Effector memory CD4-positive, alpha-beta T cell (primary cell): ENCODE measurements around the gene CEP135.
"Not testable (repeated sequence)": the region's sequence is repeated elsewhere in the genome, so short reads cannot be mapped to it uniquely, and the experiment has no call there.

Source experiments
- DNase-seq, 3 donors: peaks; one replicate each; pipeline ENCODE4 v3.0.0-alpha.2; 2020
- H3K27ac ChIP-seq: 2 replicates; pipeline ENCODE4 v1.7.0; 2013; ENCODE audit warnings: mild to moderate bottlenecking, low read length, moderate library complexity; ENCODE audit not compliant: insufficient read depth, poor library complexity, severe bottlenecking
- H3K27me3 ChIP-seq: replicated peaks from 2 replicates; pipeline ENCODE4 v1.7.0; 2013; ENCODE audit warnings: mild to moderate bottlenecking, low read length; ENCODE audit not compliant: insufficient read depth, control insufficient read depth, poor library complexity, severe bottlenecking
- H3K36me3 ChIP-seq: 2 replicates; pipeline ENCODE4 v1.7.0; 2013; ENCODE audit warnings: mild to moderate bottlenecking, low read length, moderate library complexity; ENCODE audit not compliant: control insufficient read depth, insufficient read depth
- H3K4me1 ChIP-seq: 2 replicates; pipeline ENCODE4 v1.7.0; 2013; ENCODE audit warnings: low read length, mild to moderate bottlenecking; ENCODE audit not compliant: control insufficient read depth, insufficient read depth, poor library complexity, severe bottlenecking
- H3K4me3 ChIP-seq: 2 replicates; pipeline ENCODE4 v1.7.0; 2013; ENCODE audit warnings: low read length, low read depth, mild to moderate bottlenecking; ENCODE audit not compliant: insufficient read depth, poor library complexity, severe bottlenecking
- H3K9me3 ChIP-seq: 2 replicates; pipeline ENCODE4 v1.7.0; 2013; ENCODE audit warnings: mild to moderate bottlenecking, low read length, moderate library complexity; ENCODE audit not compliant: control insufficient read depth

CEP135 gene

DNA sequence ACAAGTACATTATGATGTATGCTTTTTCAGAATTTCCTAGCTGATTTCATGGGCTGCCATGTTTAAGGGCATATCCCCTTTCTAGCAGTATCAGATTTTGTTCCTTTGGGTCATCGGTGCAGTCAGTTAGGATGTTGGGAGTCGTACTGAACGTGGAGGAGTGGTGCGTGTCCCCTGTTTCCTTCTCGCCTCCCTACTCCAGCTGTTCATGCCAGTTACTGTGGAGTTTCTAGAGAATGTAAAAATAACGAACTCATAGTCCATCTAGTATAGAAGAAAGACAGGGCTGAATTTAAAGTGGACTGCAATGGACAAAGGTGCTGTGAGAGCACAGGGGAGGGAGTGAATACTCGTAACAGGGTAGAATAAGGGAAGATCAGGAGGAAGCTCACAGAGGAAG is 111.3 kb downstream of the CEP135 start:
- Histone ChIP-seq H3K27ac (no peak overlapping the region), H3K4me3 (no peak overlapping the region), H3K9me3 (no peaks in the 10 kb centered on the region), H3K36me3 (no peaks in the 10 kb centered on the region), H3K4me1 (no peaks in the 10 kb centered on the region), H3K27me3 (no peaks in the 10 kb centered on the region)
- no peak for DNase-seq

DNA sequence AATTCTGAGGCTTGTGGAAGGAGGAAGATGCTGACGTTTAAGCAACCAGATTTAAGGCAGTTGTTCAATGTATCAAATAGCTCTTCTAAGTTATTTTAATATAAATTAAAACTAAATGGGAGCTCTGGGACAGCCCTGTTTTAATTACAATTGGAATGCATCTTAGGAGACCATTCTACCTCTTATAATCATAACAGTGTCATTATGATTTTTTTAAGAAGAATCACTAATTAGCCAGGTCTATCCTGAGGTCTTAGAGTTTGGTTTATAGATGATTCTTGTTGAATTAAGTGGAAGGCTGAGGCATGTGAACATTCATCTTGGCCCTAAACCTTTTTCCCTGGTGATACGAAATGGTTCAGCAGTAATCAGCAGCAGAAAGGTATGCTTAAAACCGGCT is 113.4 kb downstream of the CEP135 start:
- H3K36me3 ChIP-seq = no peaks in the 10 kb centered on the region
- no peaks in the 10 kb centered on the region for H3K27me3 ChIP-seq
- DNase-seq = no peak
- no peak overlapping the region for H3K27ac ChIP-seq
- no peaks in the 10 kb centered on the region for H3K9me3 ChIP-seq
- H3K4me3 ChIP-seq = no peak overlapping the region
- H3K4me1 ChIP-seq = no peaks in the 10 kb centered on the region

DNA sequence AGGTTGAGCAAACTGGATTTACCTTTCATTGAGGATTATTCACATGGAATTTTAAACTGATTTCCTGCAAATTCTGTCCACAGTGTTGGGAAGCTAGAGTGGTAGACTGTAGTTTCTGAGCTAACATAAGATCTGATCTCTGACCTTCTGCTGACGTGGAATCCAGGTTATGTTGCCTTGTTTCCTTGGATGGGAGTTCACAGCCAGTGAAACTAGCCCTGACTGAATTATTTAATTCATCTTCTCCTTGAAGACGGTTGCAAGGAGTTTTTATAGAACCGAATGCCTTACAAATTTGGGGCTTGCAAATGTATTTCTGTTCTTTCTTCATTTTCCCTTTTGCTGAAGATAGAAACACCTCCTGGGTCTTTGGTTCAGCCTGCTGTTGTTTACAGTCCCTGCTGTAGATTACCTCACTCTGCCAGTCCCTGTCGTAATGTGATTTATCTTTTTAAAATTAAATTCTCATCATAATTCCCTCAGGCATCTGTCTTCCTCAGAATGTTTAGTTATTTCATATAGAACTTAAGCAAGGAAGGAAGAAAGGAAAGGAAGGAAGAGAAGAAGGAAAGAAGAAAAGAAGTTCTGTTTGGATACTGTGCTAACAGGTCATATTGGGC is 113.9 kb downstream of the CEP135 start:
- H3K4me3 ChIP-seq = no peak overlapping the region
- H3K27ac ChIP-seq = no peak overlapping the region
- H3K9me3 ChIP-seq = no peaks in the 10 kb centered on the region
- no peaks in the 10 kb centered on the region for H3K36me3 ChIP-seq
- no peaks in the 10 kb centered on the region for H3K4me1 ChIP-seq
- DNase-seq = no peak
- H3K27me3 ChIP-seq = no peaks in the 10 kb centered on the region

DNA sequence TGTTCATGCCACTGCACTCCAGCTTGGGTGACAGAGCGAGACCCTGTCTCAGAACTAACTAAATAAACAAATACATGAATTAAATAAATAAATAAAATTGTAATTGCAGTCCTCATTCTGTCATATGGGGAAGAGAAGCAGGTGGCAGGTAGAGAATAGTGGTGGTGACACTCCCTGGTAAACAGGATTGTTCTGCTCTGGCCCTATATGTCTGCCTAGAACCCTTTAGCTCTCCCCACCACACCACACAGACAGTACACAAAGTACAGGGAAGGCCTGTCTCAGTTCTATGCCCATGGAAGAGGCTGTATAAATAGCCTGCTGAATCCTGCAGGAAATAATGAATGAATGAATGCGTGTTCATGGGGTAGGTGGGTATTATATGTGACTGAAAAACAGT is 117.7 kb downstream of the CEP135 start:
- no peaks in the 10 kb centered on the region for H3K9me3 ChIP-seq
- H3K27me3 ChIP-seq = no peaks in the 10 kb centered on the region
- DNase-seq = no peak
- H3K4me1 ChIP-seq = no peaks in the 10 kb centered on the region
- H3K27ac ChIP-seq = no peak overlapping the region
- no peaks in the 10 kb centered on the region for H3K36me3 ChIP-seq
- no peak overlapping the region for H3K4me3 ChIP-seq

DNA sequence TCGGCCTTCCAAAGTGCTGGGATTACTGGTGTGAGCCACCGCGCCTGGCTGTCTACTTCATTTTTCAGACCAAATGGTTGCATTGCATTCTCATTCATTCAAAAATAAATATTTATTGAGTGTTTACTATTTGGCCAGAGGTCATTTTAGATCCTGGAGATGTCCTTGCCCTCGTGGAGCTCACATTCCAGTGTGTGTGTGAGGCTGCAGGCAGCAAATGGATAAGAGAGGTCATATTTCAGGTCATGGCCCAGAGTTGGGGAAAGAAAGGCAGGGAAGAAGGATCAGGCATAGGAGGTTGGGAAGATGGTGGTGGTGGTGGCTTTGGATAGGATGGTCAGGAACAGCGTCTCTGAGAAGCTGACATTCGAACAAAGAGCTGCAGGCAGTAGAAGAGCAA is 119.1 kb downstream of the CEP135 start:
- Histone ChIP-seq H3K36me3 (no peaks in the 10 kb centered on the region), H3K27ac (no peak overlapping the region), H3K4me1 (no peaks in the 10 kb centered on the region), H3K27me3 (no peaks in the 10 kb centered on the region), H3K9me3 (no peaks in the 10 kb centered on the region), H3K4me3 (no peak overlapping the region)
- no peak for DNase-seq

DNA sequence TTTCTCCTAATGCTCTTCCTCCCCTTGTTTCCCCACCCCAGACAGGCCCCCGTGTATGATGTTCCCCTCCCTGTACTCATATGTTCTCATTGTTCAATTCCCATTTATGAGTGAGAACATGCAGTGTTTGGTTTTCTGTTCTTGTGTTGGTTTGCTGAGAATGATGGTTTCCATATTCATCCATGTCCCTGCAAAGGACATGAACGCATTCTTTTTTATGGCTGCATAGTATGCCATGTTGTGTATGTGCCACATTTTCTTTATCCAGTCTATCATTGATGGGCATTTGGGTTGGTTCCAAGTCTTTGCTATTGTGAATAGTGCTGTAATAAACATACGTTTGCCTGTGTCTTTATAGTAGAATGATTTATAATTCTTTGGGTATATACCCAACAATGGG is 124.0 kb downstream of the CEP135 start:
- not testable (repeated sequence) for H3K4me1 ChIP-seq, DNase-seq, H3K27ac ChIP-seq, H3K27me3 ChIP-seq, H3K4me3 ChIP-seq, H3K9me3 ChIP-seq, H3K36me3 ChIP-seq

DNA sequence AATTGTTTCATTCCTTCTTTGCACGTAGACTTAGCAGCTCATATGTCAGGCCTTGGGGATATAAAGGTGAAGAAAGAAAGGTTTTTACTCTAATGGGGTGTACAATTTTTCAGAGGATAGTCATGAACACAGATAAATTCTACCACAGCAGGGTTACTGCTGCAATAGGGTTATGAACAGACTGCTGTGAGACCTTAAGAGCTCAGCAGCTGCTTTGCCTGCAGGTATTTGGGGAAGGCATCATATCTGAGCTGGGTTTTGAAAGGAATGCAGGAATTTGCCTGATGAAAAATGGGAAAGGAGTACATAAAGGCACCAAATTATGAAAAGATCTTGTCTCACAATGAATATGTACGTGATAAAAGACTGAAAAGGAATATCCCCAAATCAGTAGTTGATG is 128.9 kb downstream of the CEP135 start:
- DNase-seq = no peak

DNA sequence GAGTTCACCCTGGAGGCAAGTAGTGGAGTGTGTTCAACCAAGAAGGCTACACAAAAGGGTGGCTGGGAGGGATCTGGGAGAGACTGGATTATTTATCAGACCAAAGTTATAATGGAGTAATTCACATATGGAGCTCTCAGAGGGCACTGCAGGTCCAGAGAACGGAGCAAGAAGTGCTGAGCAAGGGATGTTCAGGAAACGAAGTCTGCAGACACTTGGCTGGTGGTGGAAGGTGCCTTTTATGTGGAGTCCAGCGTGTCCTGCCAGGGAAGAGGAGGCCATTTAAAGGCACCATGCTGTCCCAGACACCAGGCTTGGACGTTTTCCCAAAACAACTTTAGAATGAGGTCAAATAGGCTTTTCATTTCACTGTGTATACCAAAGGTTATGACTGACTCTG is 130.1 kb downstream of the CEP135 start:
- Histone ChIP-seq H3K27ac (no peak overlapping the region), H3K4me3 (no peak overlapping the region), H3K9me3 (no peaks in the 10 kb centered on the region), H3K4me1 (no peaks in the 10 kb centered on the region), H3K27me3 (no peaks in the 10 kb centered on the region), H3K36me3 (no peaks in the 10 kb centered on the region)
- DNase-seq = no peak

More for the DNA sequence above, 128.9 kb downstream of the CEP135 start:
- Histone ChIP-seq H3K36me3 (no peaks in the 10 kb centered on the region), H3K9me3 (no peaks in the 10 kb centered on the region), H3K4me3 (no peak overlapping the region), H3K27me3 (no peaks in the 10 kb centered on the region), H3K27ac (no peak overlapping the region), H3K4me1 (no peaks in the 10 kb centered on the region)

DNA sequence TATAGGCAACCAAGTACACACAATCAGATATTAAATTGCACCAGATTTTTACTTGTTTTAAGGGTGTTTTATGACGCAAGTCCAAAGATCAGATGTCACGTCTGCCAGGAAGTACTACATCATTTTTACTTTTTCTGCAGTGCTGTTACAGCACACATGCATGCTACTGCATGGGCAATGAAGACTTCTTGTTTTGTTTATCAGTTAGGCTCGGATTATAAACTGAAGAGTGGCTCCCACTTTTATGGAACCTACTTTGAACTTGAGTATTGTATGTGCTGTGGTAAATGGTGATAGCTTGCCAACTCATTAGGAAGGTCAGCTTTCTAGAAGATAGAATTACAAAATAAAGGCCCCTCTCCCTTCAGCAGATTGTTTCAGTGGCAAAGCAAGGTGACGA is 131.6 kb downstream of the CEP135 start:
- no peak overlapping the region for H3K27ac ChIP-seq
- no peak for DNase-seq

DNA sequence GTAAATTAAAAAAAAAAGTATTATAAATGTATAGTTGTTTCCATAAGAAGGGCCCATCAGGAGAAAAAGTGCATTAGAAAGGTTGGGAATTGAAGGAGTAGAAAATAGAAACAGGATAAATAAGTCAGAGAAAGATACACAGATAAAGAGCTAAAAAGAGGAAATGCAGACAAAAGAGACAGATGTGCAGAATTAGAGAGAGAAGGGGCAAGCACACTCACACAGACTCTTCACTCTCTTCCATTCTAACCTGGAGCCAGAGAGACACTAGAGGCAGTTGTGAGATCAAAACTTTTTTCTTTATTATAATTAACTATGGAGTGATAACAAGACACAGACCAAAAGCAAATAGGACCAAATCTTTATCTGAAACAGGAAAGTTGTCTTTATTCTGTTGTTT is 134.1 kb downstream of the CEP135 start:
- H3K9me3 ChIP-seq = no peaks in the 10 kb centered on the region
- no peaks in the 10 kb centered on the region for H3K4me1 ChIP-seq
- no peak for DNase-seq
- H3K4me3 ChIP-seq = no peak overlapping the region
- no peaks in the 10 kb centered on the region for H3K36me3 ChIP-seq
- no peaks in the 10 kb centered on the region for H3K27me3 ChIP-seq
- H3K27ac ChIP-seq = no peak overlapping the region

More for the DNA sequence above, 131.6 kb downstream of the CEP135 start:
- no peaks in the 10 kb centered on the region for H3K27me3 ChIP-seq
- no peaks in the 10 kb centered on the region for H3K4me1 ChIP-seq
- H3K36me3 ChIP-seq = no peaks in the 10 kb centered on the region
- H3K4me3 ChIP-seq = no peak overlapping the region
- H3K9me3 ChIP-seq = no peaks in the 10 kb centered on the region
